ENCODE data around the gene BCLAF3.

- TF ChIP-seq, protein P1, sequence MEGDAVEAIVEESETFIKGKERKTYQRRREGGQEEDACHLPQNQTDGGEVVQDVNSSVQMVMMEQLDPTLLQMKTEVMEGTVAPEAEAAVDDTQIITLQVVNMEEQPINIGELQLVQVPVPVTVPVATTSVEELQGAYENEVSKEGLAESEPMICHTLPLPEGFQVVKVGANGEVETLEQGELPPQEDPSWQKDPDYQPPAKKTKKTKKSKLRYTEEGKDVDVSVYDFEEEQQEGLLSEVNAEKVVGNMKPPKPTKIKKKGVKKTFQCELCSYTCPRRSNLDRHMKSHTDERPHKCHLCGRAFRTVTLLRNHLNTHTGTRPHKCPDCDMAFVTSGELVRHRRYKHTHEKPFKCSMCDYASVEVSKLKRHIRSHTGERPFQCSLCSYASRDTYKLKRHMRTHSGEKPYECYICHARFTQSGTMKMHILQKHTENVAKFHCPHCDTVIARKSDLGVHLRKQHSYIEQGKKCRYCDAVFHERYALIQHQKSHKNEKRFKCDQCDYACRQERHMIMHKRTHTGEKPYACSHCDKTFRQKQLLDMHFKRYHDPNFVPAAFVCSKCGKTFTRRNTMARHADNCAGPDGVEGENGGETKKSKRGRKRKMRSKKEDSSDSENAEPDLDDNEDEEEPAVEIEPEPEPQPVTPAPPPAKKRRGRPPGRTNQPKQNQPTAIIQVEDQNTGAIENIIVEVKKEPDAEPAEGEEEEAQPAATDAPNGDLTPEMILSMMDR (IDR thresholded peaks at IDR 0.05) = no peak
- TF ChIP-seq CEBPB (IDR thresholded peaks at IDR 0.05) (no peak), RNF2 (IDR thresholded peaks at IDR 0.05; ENCODE audit: borderline replicate concordance, low read depth) (no peak), KDM5A (IDR thresholded peaks at IDR 0.05) (no peak), POLR2A (IDR thresholded peaks at IDR 0.05; ENCODE audit: low read length) (no peak), RFX5 (IDR thresholded peaks at IDR 0.05) (no peak), ELK1 (IDR thresholded peaks at IDR 0.05; ENCODE audit: low read depth, low read length) (no peak), HMGXB4 (CRISPR knock-in tag; IDR thresholded peaks at IDR 0.05; ENCODE audit: borderline replicate concordance) (no peak), POLR2AphosphoS2 (conservative IDR thresholded peaks at IDR 0.05; ENCODE audit: low read length) (no peak), RCOR1 (IDR thresholded peaks at IDR 0.05; ENCODE audit: low read depth, low read length) (no peak), EP300 (IDR thresholded peaks at IDR 0.05) (no peak), MAX (IDR thresholded peaks at IDR 0.05) (no peak), CHD2 (IDR thresholded peaks at IDR 0.05; ENCODE audit: low read length, partially characterized antibody) (no peak), MAZ (IDR thresholded peaks at IDR 0.05; ENCODE audit: borderline replicate concordance, low read depth, low read length) (no peak)
Observed at GRCh38 chrX:20007962-20008622, 17.2 kb upstream of the BCLAF3 start.
